HG03280 (cell line): ENCODE results near the gene PTPRN2.
A peak's percentile ranks its signal among the peaks of the same experiment; 100 is the strongest.
"Not testable (repeated sequence)": the region's sequence is repeated elsewhere in the genome, so short reads cannot be mapped to it uniquely, and the experiment has no call there.

Source experiments
- ATAC-seq: cut with Tn5 transposase; IDR thresholded peaks from one replicate; pipeline ENCODE4 v1.9.1; 2021; ENCODE audit warnings: mild to moderate bottlenecking, moderate library complexity; ENCODE audit not compliant: unreplicated experiment

PTPRN2 gene

GRCh38 chr7:158587162-158588084, at the start of gene PTPRN2:
TSS of gene PTPRN2 (minus strand) at chr7:158587823.
- ATAC-seq, result no peak

DNA sequence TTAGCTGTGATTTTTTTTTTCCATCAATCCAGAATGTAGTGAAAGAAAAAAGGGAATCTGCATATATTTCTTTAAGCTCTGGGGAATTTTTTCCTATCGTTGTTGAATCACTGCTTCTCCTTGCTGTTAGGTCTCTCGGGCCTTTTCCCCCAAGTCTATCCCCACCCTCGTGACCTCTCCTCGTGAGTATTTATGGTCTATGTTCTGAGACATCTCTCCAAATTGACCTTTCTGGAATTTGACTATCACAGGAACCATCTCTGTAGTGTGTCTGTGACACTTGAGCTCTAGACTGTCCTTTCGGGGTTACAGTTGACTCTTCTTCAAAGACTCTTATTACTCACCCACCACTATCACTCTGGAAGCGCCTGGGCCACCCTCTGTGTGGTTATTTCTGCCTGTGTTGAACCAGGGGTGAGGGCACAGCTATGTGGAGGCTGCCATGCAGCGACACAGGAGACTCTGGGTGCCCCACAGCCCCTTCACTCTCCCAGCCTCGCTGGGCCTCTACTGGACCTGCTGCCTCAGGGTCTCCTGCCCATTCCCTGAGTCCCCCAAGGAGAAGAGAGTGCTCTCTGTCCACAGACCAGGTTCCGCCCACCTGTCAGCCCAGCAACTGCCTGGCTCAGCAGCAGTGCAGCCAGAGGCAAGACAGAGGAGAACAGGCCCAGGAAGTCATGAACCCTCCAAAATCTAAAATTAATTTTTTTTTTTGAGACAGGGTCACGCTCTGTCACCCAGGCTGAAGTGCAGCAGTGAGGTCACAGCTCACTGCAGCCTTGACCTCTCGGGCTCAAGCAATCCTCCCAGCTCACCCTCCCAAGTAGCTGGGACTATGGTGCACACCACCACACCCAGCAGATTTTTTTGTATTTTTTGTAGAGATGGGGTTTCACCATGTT, 45.7 kb upstream of the PTPRN2 start:
- ATAC-seq, result peak; percentile 43

GRCh38 chr7:158631574-158632195, 44.1 kb upstream of the PTPRN2 start:
- no peak for ATAC-seq

DNA sequence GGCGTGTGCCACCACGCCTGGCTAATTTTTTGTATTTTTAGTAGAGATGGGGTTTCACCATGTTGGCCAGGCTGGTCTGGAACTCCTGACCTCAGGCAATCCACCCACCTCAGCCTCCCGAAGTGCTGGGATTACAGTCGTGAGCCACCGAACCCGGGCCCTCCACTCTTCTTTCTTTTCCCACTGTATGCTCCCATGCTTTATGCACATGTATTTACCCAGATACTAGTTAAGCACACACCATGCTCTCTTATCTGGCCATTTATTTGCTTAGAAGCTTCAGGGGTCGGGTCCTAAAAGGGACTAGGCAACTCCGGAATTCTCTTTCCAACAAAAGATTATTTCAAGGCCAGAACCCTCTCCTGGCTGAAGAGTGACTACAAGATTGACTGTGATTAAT, 38.7 kb upstream of the PTPRN2 start:
- not testable (repeated sequence) for ATAC-seq

DNA sequence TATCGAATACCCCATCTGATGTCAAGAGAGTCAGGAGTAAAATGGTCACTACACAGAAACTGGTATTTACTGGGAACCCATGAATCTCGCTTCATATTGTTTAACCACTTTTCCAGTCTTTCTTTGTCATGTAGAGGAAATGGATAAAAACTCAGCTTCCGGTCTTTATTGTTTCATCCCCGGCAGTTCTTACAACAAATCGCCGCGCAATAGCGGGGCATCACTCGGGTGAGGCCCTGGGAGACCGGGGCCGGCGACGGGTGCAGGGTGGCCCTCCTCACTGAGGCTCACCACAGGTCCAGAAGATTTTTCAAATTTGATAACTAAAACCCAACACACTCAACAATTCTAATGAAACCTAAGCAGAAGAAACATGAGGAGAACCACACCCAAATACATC, 35.6 kb upstream of the PTPRN2 start:
- no peak for ATAC-seq

GRCh38 chr7:158620839-158621441, 33.3 kb upstream of the PTPRN2 start:
- ATAC-seq, result no peak

- no peak for ATAC-seq
These were observed 32.8 kb upstream of the PTPRN2 start for GRCh38 chr7:158620418-158620817.

- no peak for ATAC-seq
These were observed 31.1 kb upstream of the PTPRN2 start for GRCh38 chr7:158618745-158619140.

DNA sequence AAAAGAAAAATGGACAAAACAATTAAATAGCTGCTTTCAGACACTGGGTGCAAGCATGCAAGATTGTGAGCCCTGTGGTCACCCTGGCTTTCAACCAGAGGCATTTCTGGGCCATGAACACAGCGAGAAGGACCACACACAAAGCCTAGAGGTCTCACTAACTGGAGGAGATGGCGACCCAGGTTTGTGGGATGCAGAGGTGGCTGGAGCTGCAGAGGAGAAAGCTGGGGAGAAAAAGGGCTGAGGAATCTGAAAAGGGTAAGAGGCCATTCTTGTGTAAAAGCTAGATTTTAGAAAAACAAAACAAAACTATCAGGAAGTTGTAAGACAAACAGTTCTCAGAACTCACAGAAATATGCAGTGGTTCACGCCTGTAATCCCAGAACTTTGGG, 30.1 kb upstream of the PTPRN2 start:
- ATAC-seq, result no peak

GRCh38 chr7:158616050-158616449, 28.4 kb upstream of the PTPRN2 start:
- no peak for ATAC-seq

DNA sequence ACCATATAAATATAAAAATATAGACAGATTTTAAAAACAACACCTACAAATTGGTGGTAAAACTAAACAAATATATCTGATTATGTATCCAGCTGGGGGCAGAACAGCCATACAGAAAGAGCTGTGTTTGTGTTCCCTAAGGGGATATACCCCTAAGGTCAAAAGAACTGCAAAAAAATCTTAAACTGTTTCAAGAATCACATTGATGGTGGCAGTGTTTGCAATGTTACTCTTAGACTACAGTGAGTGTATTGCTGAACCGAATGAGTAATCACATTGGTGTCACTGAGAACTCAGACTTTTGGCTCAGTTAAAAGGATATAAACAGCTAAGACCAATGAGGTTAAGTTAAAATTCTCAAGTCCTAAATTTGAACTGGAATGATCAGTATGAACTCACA, 27.1 kb upstream of the PTPRN2 start:
- ATAC-seq, result no peak

DNA sequence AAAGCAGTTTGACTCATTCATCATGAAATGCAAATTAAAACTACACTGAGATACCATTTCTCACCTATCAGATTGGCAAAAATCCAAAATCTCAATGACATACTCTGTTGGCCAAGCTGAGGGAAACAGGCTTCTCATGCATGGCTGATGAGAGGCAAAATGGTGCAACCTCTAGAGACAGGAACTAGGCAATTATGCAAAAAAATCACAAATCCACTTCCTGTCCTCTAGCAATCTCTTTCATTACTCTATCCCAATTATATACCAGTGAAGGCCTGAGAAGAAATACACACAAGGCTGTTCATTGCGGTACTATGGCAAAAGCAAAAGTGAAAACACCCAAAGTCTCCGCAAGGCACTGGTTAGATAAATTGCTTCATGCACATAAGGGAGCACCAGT, 25.9 kb upstream of the PTPRN2 start:
- peak; percentile 82 for ATAC-seq

- ATAC-seq, result no peak
These were observed 24.9 kb upstream of the PTPRN2 start for GRCh38 chr7:158612546-158612945.

- ATAC-seq, result no peak
These were observed 23.9 kb upstream of the PTPRN2 start for GRCh38 chr7:158611541-158611940.

GRCh38 chr7:158609313-158609974, 21.8 kb upstream of the PTPRN2 start:
- no peak for ATAC-seq

DNA sequence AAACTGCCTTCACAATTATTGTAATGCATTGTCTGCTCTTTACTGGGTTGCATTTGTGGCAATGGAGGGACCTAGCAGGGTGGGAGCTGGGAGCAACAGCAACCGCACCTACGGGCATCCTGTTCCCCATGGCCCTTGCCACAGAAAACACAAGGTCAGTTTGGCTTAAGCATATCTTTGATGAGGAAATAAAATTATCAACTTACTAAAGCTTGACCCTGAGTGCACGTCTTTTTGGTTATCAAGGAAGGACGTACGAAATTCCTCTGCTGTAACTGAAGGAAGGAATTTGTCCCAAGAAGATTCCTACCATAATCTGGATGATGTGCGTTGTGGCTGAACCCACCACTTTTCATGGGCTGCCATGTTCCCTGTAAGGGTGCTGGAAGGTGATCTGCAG, 19.9 kb upstream of the PTPRN2 start:
- ATAC-seq, result no peak

- ATAC-seq, result no peak
These were observed 19.2 kb upstream of the PTPRN2 start for GRCh38 chr7:158606671-158607424.

DNA sequence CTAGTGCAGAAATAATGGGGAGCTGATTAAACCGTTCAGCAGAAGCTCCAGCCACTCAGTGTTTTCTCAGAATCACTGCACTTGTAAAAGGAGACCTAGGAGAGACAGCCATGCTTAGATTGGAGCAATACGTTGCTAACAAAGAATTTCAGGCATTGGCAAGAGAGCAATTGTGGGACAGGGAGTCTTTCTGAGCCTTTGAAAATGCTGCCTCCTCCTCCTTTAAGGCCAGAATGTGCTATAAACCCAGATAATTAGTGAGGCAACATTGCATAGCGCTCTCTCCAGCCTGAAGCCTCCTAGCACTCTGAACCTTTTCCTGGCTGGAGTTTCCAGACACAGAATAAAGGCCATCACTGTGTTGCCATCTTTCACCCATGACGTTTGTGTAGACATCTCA, 18.5 kb upstream of the PTPRN2 start:
- no peak for ATAC-seq
